ENCODE data around the gene KIF21B. TPM values are rescaled to one million over a fixed set of nuclear protein-coding genes. Genes with fewer than 3 reads are reported as not detected.

Gene KIF21B
- total and polyA plus RNA-seq, 4 donors = 1.3 to 7.4 (median 4.8) TPM

GRCh38 chr1:201034671-201035070, 11.2 kb upstream of the KIF21B start:
- DNase-seq (no peak), ATAC-seq (ENCODE audit: insufficient read depth, low FRiP score) (no peak)
- H3K27ac ChIP-seq (ENCODE audit: low read depth in 1 of 2, low read length in 1 of 2) = no peak overlapping the region
- H3K9me3 ChIP-seq (ENCODE audit: control insufficient read depth in 4 of 4, insufficient read depth in 3 of 4, low read length in 3 of 4) = no peaks in the 10 kb centered on the region
- no peak overlapping the region for H3K9ac ChIP-seq (ENCODE audit: insufficient read depth in 1 of 2, low read length in 2 of 2)
- H3K4me3 ChIP-seq = no peak overlapping the region
- H3K4me1 ChIP-seq (ENCODE audit: control insufficient read depth in 5 of 5, insufficient read depth in 5 of 5, low read length in 5 of 5) = peaks cover 0 to 24% (median 7%) of the 10 kb centered on the region in 5 donors
- no peak for TF ChIP-seq CTCF (IDR thresholded peaks at IDR 0.05; ENCODE audit: control extremely low read depth, extremely low read depth)
- no peaks in the 10 kb centered on the region for H3K36me3 ChIP-seq (ENCODE audit: control insufficient read depth in 4 of 4, insufficient read depth in 4 of 4, low read length in 4 of 4)
- H3K27me3 ChIP-seq (ENCODE audit: control insufficient read depth in 3 of 3, insufficient read depth in 3 of 3, low read length in 2 of 3) = peaks cover 0 to 2% (median 0%) of the 10 kb centered on the region in 3 donors
- 77 to 83% methylated on average over 4 of the region's 4 CpGs for WGBS, 2 donors

GRCh38 chr1:201032408-201032807, 8.9 kb upstream of the KIF21B start:
- Histone ChIP-seq H3K9me3 (ENCODE audit: control insufficient read depth in 4 of 4, insufficient read depth in 3 of 4, low read length in 3 of 4) (no peaks in the 10 kb centered on the region), H3K9ac (ENCODE audit: insufficient read depth in 1 of 2, low read length in 2 of 2) (no peak overlapping the region), H3K27me3 (ENCODE audit: control insufficient read depth in 3 of 3, insufficient read depth in 3 of 3, low read length in 2 of 3) (peaks cover 0 to 2% (median 0%) of the 10 kb centered on the region in 3 donors), H3K27ac (ENCODE audit: low read depth in 1 of 2, low read length in 1 of 2) (no peak overlapping the region), H3K4me3 (no peak overlapping the region), H3K4me1 (ENCODE audit: control insufficient read depth in 5 of 5, insufficient read depth in 5 of 5, low read length in 5 of 5) (peaks cover 0 to 47% (median 21%) of the 10 kb centered on the region in 5 donors), H3K36me3 (ENCODE audit: control insufficient read depth in 4 of 4, insufficient read depth in 4 of 4, low read length in 4 of 4) (no peaks in the 10 kb centered on the region)
- TF ChIP-seq CTCF (IDR thresholded peaks at IDR 0.05; ENCODE audit: control extremely low read depth, extremely low read depth) = no peak
- no peak for ATAC-seq (ENCODE audit: insufficient read depth, low FRiP score)
- DNase-seq = no peak
- 100% methylated on average over 1 of the region's 1 CpG for WGBS, 2 donors

GRCh38 chr1:201028461-201028889, 5.0 kb upstream of the KIF21B start:
- Histone ChIP-seq H3K27ac (ENCODE audit: low read depth in 1 of 2, low read length in 1 of 2) (peak overlapping the region in 1 of 2 donors; percentile 41), H3K9ac (ENCODE audit: insufficient read depth in 1 of 2, low read length in 2 of 2) (no peak overlapping the region), H3K27me3 (ENCODE audit: control insufficient read depth in 3 of 3, insufficient read depth in 3 of 3, low read length in 2 of 3) (no peaks in the 10 kb centered on the region), H3K36me3 (ENCODE audit: control insufficient read depth in 4 of 4, insufficient read depth in 4 of 4, low read length in 4 of 4) (no peaks in the 10 kb centered on the region), H3K4me1 (ENCODE audit: control insufficient read depth in 5 of 5, insufficient read depth in 5 of 5, low read length in 5 of 5) (peaks cover 0 to 67% (median 34%) of the 10 kb centered on the region in 5 donors), H3K9me3 (ENCODE audit: control insufficient read depth in 4 of 4, insufficient read depth in 3 of 4, low read length in 3 of 4) (no peaks in the 10 kb centered on the region), H3K4me3 (no peak overlapping the region)
- 59 to 60% methylated on average over 7 of the region's 7 CpGs for WGBS, 2 donors
- no peak for TF ChIP-seq CTCF (IDR thresholded peaks at IDR 0.05; ENCODE audit: control extremely low read depth, extremely low read depth)
- DNase-seq (peak; percentile 81 to 97 (median 95)), ATAC-seq (ENCODE audit: insufficient read depth, low FRiP score) (peak; percentile 27)

GRCh38 chr1:201026836-201027235, 3.3 kb upstream of the KIF21B start:
- Histone ChIP-seq H3K27me3 (ENCODE audit: control insufficient read depth in 3 of 3, insufficient read depth in 3 of 3, low read length in 2 of 3) (no peaks in the 10 kb centered on the region), H3K9me3 (ENCODE audit: control insufficient read depth in 4 of 4, insufficient read depth in 3 of 4, low read length in 3 of 4) (no peaks in the 10 kb centered on the region), H3K4me3 (no peak overlapping the region), H3K4me1 (ENCODE audit: control insufficient read depth in 5 of 5, insufficient read depth in 5 of 5, low read length in 5 of 5) (peaks cover 5 to 75% (median 34%) of the 10 kb centered on the region in 5 donors), H3K27ac (ENCODE audit: low read depth in 1 of 2, low read length in 1 of 2) (no peak overlapping the region), H3K36me3 (ENCODE audit: control insufficient read depth in 4 of 4, insufficient read depth in 4 of 4, low read length in 4 of 4) (no peaks in the 10 kb centered on the region), H3K9ac (ENCODE audit: insufficient read depth in 1 of 2, low read length in 2 of 2) (peak overlapping the region in 1 of 2 donors; percentile 8)
- peak in 2 of 3 donors; percentile 57 to 73 for DNase-seq
- WGBS, 2 donors = 9 to 28% methylated on average over 3 of the region's 3 CpGs
- TF ChIP-seq CTCF (IDR thresholded peaks at IDR 0.05; ENCODE audit: control extremely low read depth, extremely low read depth) = no peak
- ATAC-seq (ENCODE audit: insufficient read depth, low FRiP score) = no peak
